HUES6 (cell line): ENCODE data around the gene TAPT1.

ENCODE experiments used
- H3K27ac ChIP-seq: 2 replicates; pipeline ENCODE4 v1.7.0; 2013; ENCODE audit warnings: low read depth, mild to moderate bottlenecking, low read length, inconsistent platforms
- H3K27me3 ChIP-seq: 2 replicates; pipeline ENCODE4 v1.6.1; 2013; ENCODE audit warnings: low read length; ENCODE audit not compliant: control insufficient read depth, insufficient read depth
- H3K36me3 ChIP-seq: 2 replicates; pipeline ENCODE4 v1.6.1; 2013; ENCODE audit warnings: low read length; ENCODE audit not compliant: control insufficient read depth, insufficient read depth
- H3K4me1 ChIP-seq: 2 replicates; pipeline ENCODE4 v1.6.1; 2013; ENCODE audit warnings: low read length; ENCODE audit not compliant: control insufficient read depth, insufficient read depth
- H3K4me3 ChIP-seq: 2 replicates; pipeline ENCODE4 v1.5.1; 2013; ENCODE audit warnings: low read depth, low read length
- H3K9ac ChIP-seq: one replicate; pipeline ENCODE4 v1.6.1; 2013; ENCODE audit warnings: mild to moderate bottlenecking, low read length
- H3K9me3 ChIP-seq: 2 replicates; pipeline ENCODE4 v1.6.1; 2013; ENCODE audit warnings: low read depth, low read length; ENCODE audit not compliant: control insufficient read depth, insufficient read depth

TAPT1 gene

DNA sequence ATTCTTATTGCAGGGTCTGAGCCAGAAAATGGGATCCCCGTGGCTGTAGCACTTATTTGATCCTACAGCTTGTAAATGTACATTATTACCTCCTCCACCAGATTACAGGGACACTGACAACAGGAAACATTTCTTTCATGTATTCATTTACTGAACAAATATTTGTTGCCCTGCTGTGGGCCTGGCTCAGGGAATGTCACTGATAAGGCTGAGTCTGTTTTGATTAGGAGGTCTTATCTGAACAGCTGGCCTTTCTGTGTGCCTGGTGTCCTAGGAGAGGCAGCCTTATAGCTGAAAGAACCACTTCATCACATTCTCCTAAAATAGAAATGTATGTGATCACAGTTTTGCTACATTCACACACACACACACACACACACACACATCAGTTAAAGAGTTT is 96.9 kb downstream of the TAPT1 start:
- no peaks in the 10 kb centered on the region for H3K27me3 ChIP-seq
- H3K27ac ChIP-seq, result no peak overlapping the region
- H3K4me1 ChIP-seq, result no peaks in the 10 kb centered on the region; the same call in 1 of the 2 replicates
- H3K9me3 ChIP-seq, result no peaks in the 10 kb centered on the region
- no peak overlapping the region for H3K4me3 ChIP-seq
- no peaks in the 10 kb centered on the region for H3K36me3 ChIP-seq
- H3K9ac ChIP-seq, result no peak overlapping the region

- Histone ChIP-seq H3K9me3 (no peaks in the 10 kb centered on the region), H3K4me3 (no peak overlapping the region), H3K9ac (no peak overlapping the region), H3K4me1 (no peaks in the 10 kb centered on the region; the same call in 1 of the 2 replicates), H3K27ac (no peak overlapping the region), H3K27me3 (no peaks in the 10 kb centered on the region), H3K36me3 (no peaks in the 10 kb centered on the region)
These were observed 99.6 kb downstream of the TAPT1 start for GRCh38 chr4:16126714-16127113.

- no peak overlapping the region for H3K4me3 ChIP-seq
- H3K27ac ChIP-seq, result no peak overlapping the region
- no peak overlapping the region for H3K9ac ChIP-seq
- H3K36me3 ChIP-seq, result no peaks in the 10 kb centered on the region
- no peaks in the 10 kb centered on the region; the same call in 1 of the 2 replicates for H3K4me1 ChIP-seq
- H3K27me3 ChIP-seq, result no peaks in the 10 kb centered on the region
- no peaks in the 10 kb centered on the region for H3K9me3 ChIP-seq
These were observed 100.5 kb downstream of the TAPT1 start for GRCh38 chr4:16125571-16126445.

DNA sequence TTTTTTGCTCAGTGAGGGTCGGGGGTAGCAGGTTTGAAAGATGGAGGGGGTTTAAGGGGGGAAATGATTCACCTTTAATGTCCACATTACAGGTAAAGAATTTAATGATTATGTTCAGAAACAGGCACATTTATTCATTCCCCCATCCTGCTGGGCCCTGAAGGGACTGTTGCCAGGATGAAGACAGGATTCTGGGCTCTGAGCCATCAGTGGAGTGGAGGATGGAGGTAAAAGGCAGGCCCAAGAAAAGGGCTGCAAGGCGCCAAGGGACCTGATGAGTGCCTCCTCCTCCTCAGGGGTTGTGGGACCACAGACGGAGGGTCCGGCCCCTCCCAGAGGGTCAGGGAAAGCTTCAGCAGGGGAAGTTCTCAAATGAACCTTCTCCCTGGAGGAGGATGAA is 102.0 kb downstream of the TAPT1 start:
- Histone ChIP-seq H3K36me3 (no peaks in the 10 kb centered on the region), H3K27me3 (no peaks in the 10 kb centered on the region), H3K9me3 (no peaks in the 10 kb centered on the region), H3K4me3 (no peak overlapping the region), H3K9ac (no peak overlapping the region), H3K4me1 (no peaks in the 10 kb centered on the region), H3K27ac (no peak overlapping the region)

DNA sequence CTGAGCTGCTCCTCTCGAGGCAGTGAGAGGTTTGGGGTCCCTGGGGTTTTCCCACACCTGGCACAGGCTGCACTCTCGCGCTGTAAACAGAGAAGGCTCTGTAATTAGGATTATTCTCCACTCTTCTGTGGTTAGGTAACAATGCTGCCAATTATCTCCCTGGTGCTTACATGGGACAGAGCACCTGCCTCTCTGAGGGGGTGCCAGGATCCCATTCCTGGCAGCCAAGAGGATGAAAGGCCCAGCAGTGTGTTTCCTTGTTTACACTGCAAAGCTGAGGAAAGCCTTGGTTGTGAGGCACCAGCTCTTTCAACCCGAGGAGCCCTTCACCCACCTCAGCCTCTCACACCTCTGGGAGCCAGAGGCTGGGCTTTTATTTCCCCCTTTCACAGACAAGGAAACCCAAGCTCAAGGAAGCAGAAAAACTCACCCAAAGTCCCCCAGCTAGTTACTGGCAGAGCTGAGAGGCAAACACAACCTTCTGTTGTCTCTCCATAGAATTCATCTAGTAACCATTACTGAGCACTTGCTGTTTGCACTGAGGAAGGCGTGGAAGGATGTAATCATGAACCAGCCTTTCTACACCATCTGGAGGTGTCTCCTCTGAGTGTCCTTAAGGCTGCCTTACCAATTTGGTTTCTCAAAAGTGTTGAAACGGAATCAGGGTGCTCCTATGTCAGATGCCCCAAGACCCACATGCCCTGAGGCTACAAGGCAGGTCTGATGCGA is 102.8 kb downstream of the TAPT1 start:
- H3K4me3 ChIP-seq, result no peak overlapping the region
- H3K9ac ChIP-seq, result no peak overlapping the region
- no peak overlapping the region for H3K27ac ChIP-seq
- H3K9me3 ChIP-seq, result no peaks in the 10 kb centered on the region
- no peaks in the 10 kb centered on the region for H3K36me3 ChIP-seq
- no peaks in the 10 kb centered on the region for H3K4me1 ChIP-seq
- H3K27me3 ChIP-seq, result no peaks in the 10 kb centered on the region

GRCh38 chr4:16122784-16123183 is 103.5 kb downstream of the TAPT1 start:
- no peak overlapping the region for H3K4me3 ChIP-seq
- H3K27ac ChIP-seq, result no peak overlapping the region
- H3K4me1 ChIP-seq, result no peaks in the 10 kb centered on the region
- no peaks in the 10 kb centered on the region for H3K27me3 ChIP-seq
- H3K36me3 ChIP-seq, result no peaks in the 10 kb centered on the region
- H3K9ac ChIP-seq, result no peak overlapping the region
- no peaks in the 10 kb centered on the region for H3K9me3 ChIP-seq

DNA sequence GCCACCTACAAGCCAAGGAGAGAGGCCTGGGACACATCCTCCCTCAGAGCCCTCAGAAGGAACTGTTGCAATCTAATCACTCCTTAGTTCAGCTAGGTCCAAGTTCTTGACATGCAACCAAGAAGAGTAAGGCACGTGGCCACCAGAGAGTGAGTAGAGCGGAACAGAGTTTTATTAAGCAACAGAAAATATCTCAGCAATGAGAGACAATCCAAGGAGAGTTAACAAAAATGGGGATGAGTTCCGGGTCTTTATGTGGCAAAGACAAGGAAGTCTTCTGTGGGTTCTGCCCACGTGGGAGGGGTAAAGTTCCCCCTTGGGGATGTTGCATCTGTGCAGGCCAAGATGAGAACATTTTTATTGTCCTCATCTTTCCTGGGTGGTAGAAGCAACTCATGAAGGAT is 104.0 kb downstream of the TAPT1 start:
- H3K4me3 ChIP-seq, result no peak overlapping the region
- H3K27ac ChIP-seq, result no peak overlapping the region
- no peak overlapping the region for H3K9ac ChIP-seq
- H3K4me1 ChIP-seq, result no peaks in the 10 kb centered on the region
- no peaks in the 10 kb centered on the region for H3K9me3 ChIP-seq
- no peaks in the 10 kb centered on the region for H3K36me3 ChIP-seq
- H3K27me3 ChIP-seq, result no peaks in the 10 kb centered on the region

DNA sequence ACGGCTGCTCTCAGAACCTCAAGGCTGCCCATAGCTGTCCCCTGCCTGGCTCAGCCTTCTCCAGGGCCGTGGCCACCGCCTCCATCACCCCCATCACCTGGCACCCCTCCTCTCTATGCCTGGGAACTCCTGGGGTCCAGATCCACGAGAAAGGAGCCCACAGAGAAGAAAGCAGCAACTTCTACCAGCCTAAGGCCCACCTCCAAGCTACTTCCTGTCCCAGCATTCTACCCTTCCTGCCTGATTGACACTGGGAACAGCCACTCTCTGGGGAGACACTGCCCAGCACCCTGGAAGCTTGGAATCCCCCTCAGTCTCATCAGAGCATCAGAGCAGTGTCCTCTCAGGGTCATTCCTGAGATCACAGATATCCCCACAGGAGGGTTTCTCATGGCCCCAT is 105.6 kb downstream of the TAPT1 start:
- H3K4me3 ChIP-seq, result no peak overlapping the region
- H3K9me3 ChIP-seq, result no peaks in the 10 kb centered on the region
- no peak overlapping the region for H3K9ac ChIP-seq
- no peak overlapping the region for H3K27ac ChIP-seq
- H3K27me3 ChIP-seq, result no peaks in the 10 kb centered on the region
- H3K36me3 ChIP-seq, result no peaks in the 10 kb centered on the region
- no peaks in the 10 kb centered on the region for H3K4me1 ChIP-seq

- no peaks in the 10 kb centered on the region for H3K36me3 ChIP-seq
- no peaks in the 10 kb centered on the region for H3K9me3 ChIP-seq
- no peak overlapping the region for H3K4me3 ChIP-seq
- no peak overlapping the region for H3K9ac ChIP-seq
- no peak overlapping the region for H3K27ac ChIP-seq
- no peaks in the 10 kb centered on the region for H3K4me1 ChIP-seq
- H3K27me3 ChIP-seq, result no peaks in the 10 kb centered on the region; the same call in 1 of the 2 replicates
These were observed 106.3 kb downstream of the TAPT1 start for GRCh38 chr4:16119981-16120380.

DNA sequence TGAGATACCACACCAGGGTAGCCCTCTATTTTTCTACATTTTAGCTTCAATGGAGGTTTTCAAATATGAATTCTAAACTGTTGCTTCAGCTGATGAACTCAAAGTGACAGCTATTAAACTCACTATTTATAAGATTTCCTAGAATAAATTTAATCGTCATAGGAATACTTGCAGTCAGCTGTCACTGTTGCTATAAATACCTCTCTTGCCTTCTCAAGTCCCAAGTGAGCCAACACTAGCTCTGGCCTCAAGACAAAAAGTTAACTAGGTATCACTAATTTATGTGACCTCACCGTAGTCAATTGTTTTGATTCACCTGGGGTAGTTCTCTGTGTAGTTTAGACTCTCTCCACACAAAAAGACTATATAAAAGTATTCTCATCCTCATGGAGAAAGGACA is 108.2 kb downstream of the TAPT1 start:
- no peak overlapping the region for H3K27ac ChIP-seq
- no peaks in the 10 kb centered on the region for H3K4me1 ChIP-seq
- no peak overlapping the region for H3K4me3 ChIP-seq
- H3K9me3 ChIP-seq, result no peaks in the 10 kb centered on the region
- H3K9ac ChIP-seq, result no peak overlapping the region
- H3K27me3 ChIP-seq, result no peaks in the 10 kb centered on the region; the same call in 1 of the 2 replicates
- H3K36me3 ChIP-seq, result no peaks in the 10 kb centered on the region

DNA sequence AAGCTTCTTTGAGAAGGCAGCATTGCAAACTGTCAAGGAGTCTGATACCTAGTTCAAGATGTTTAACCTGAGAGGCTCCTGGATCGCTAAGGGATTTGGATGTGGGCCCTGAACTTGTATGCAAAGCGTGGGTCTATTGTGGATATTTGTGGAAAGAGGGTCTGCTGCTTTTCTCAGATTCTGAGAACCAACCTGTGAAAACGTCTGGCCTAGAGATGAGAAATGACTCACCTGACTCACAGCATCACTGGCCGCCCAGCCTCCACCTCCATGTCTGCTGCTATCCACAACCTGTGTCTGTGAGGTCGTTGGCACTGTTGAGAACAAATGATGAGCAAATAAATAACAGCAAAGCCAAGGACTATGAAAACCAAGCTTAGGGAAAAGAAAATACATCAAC is 109.1 kb downstream of the TAPT1 start:
- Histone ChIP-seq H3K27ac (no peak overlapping the region), H3K4me1 (no peaks in the 10 kb centered on the region), H3K9ac (no peak overlapping the region), H3K4me3 (no peak overlapping the region), H3K36me3 (no peaks in the 10 kb centered on the region), H3K27me3 (no peaks in the 10 kb centered on the region; the same call in 1 of the 2 replicates), H3K9me3 (no peaks in the 10 kb centered on the region)
